BE2C (cell line): Measurements from ENCODE around the gene HACL1.

Experiments used
- DNase-seq: peaks from one replicate; pipeline ENCODE4 v3.0.0-alpha.2; 2020
- H3K27me3 ChIP-seq: fragments of 250-450 bp; sonication (Bioruptor Pico); 2 replicates; pipeline ENCODE4 v1.5.1; 2020; ENCODE audit warnings: mild to moderate bottlenecking
- H3K36me3 ChIP-seq: fragments of 250-450 bp; sonication (Bioruptor Pico); 2 replicates; pipeline ENCODE4 v1.5.1; 2020; ENCODE audit warnings: mild to moderate bottlenecking
- H3K4me1 ChIP-seq: fragments of 250-450 bp; sonication (Bioruptor Pico); 2 replicates; pipeline ENCODE4 v1.5.1; 2020
- H3K4me3 ChIP-seq: 2 replicates; pipeline ENCODE4 v1.5.1; 2011; ENCODE audit warnings: low read depth, low read length
- H3K9me3 ChIP-seq: fragments of 250-450 bp; sonication (Bioruptor Pico); 2 replicates; pipeline ENCODE4 v1.5.1; 2020
- TF ChIP-seq, protein P1 (sequence below): IDR thresholded peaks from 2 replicates; pipeline ENCODE4 v1.5.1; 2012; ENCODE audit warnings: mild to moderate bottlenecking, low read depth, low read length

The HACL1 gene

DNA sequence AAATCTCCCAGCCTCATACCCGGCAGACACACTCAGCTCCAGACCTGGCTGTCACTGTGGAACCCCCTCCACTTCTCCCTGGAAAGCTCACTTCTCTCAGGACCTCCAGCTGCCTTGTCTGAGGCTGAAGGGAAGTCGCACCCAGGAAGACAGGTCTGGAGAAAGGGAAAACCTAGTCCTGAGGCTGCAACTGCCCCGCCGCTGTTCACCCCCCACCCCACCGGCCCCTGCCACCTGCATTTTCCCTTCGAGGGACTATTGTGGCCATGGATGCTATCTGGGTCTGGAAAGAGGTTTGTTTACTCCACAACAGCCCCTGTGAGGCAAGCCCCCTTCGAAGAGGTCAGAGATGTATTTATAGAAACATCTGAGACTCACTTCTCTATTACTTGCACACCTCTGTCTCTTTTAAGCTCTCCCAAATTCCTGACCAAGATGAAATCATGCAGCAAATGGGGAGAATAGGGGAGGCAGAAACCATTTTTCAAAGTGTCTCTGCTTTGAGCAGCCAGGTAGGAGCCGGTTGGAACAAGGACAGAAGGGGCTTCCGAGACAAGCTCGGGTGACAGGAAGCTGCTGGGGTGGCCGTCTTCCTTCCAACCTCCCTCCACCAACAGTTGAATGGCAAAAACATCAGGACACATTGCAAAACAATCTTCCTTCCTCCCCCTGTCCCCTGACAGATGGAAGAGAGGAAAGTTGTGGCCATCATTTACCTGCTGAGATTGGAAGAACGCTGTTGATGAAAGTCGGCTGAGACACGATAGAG, 80.4 kb downstream of the HACL1 start:
- no peaks in the 10 kb centered on the region for H3K36me3 ChIP-seq
- no peaks in the 10 kb centered on the region for H3K9me3 ChIP-seq
- no peak for DNase-seq
- TF ChIP-seq, protein P1, sequence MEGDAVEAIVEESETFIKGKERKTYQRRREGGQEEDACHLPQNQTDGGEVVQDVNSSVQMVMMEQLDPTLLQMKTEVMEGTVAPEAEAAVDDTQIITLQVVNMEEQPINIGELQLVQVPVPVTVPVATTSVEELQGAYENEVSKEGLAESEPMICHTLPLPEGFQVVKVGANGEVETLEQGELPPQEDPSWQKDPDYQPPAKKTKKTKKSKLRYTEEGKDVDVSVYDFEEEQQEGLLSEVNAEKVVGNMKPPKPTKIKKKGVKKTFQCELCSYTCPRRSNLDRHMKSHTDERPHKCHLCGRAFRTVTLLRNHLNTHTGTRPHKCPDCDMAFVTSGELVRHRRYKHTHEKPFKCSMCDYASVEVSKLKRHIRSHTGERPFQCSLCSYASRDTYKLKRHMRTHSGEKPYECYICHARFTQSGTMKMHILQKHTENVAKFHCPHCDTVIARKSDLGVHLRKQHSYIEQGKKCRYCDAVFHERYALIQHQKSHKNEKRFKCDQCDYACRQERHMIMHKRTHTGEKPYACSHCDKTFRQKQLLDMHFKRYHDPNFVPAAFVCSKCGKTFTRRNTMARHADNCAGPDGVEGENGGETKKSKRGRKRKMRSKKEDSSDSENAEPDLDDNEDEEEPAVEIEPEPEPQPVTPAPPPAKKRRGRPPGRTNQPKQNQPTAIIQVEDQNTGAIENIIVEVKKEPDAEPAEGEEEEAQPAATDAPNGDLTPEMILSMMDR, result no peak
- H3K4me1 ChIP-seq, result no peaks in the 10 kb centered on the region; the same call in 1 of the 2 replicates
- H3K4me3 ChIP-seq, result no peak overlapping the region
- no peaks in the 10 kb centered on the region for H3K27me3 ChIP-seq

DNA sequence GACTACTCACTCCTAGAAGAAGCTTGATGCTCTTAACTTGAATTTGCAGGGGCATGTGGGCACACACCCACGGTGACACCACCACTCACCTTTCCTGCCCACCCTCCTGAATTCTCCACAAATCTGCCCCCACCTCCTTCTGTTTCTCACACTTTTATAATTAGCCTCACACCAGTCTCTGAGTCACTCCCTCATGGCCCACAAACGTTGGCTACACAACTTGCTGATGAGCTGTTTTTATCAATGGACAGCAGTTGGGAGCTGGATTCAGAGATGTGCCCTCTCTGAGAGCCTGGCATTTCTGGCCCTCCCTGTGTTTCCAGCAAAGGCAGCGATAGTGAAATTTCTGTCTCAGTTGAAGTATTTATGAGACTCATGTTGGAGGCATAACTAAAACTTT, 81.2 kb downstream of the HACL1 start:
- Histone ChIP-seq H3K4me1 (no peaks in the 10 kb centered on the region), H3K9me3 (no peaks in the 10 kb centered on the region), H3K4me3 (no peak overlapping the region), H3K27me3 (no peaks in the 10 kb centered on the region), H3K36me3 (no peaks in the 10 kb centered on the region)
- TF ChIP-seq, protein P1, result no peak
- DNase-seq, result no peak

DNA sequence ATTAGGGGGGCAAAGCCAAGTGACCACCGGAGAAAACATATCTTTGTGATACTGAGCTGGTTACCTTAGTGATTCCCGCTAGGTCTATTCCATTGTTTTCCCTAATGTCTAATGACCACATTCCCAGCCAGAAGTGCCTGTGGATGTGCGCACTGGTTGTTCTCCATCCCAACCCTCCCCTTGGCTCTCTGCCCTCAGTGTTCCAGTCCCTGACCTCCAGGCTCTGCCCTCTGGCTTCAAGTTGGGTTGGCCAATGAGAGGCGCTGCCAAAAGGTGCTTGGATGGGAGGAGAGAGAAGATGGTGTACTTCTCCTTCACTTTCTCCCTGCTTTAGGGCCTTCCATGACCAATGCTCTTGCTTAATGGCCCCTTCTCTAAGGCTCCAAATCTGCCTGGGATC, 82.3 kb downstream of the HACL1 start:
- no peaks in the 10 kb centered on the region for H3K36me3 ChIP-seq
- TF ChIP-seq, protein P1, result no peak
- H3K4me1 ChIP-seq, result no peaks in the 10 kb centered on the region
- H3K27me3 ChIP-seq, result no peaks in the 10 kb centered on the region
- no peak for DNase-seq
- no peak overlapping the region for H3K4me3 ChIP-seq
- H3K9me3 ChIP-seq, result no peaks in the 10 kb centered on the region

DNA sequence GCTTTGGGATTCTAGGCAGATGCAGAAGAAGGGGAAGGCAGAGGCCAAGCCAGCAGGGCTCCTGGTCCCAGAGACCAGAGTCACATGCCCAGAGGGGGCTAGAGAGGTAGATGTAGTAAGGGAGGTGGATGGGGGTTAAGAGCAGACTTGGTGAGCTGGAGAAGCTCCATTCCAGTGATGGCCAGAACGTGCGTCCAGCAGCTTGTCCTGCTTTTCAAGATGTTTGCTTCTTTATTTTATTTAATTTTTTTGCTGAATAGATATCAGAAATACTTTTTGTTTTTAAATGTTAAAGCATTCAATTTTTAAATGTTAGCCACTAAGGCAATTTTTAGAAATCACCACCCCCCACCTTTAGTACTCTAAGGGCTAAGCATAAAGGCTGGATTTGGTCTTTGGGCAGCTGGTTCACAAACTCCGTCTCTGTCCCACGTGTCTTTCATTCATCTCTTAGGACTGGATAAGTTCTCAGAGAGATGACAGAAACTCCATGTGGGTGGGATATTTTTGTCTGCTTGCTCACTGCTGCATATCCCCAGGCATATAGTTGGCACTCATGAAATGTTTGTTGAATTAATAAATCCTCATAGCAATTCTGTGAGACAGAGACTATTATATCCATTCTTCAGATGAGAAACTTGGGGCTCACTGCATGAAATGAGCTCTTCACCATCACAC, 86.6 kb downstream of the HACL1 start:
- DNase-seq, result no peak
- Histone ChIP-seq H3K9me3 (no peaks in the 10 kb centered on the region), H3K4me1 (no peaks in the 10 kb centered on the region), H3K4me3 (no peak overlapping the region), H3K27me3 (no peaks in the 10 kb centered on the region), H3K36me3 (no peaks in the 10 kb centered on the region)
- TF ChIP-seq, protein P1, result no peak

DNA sequence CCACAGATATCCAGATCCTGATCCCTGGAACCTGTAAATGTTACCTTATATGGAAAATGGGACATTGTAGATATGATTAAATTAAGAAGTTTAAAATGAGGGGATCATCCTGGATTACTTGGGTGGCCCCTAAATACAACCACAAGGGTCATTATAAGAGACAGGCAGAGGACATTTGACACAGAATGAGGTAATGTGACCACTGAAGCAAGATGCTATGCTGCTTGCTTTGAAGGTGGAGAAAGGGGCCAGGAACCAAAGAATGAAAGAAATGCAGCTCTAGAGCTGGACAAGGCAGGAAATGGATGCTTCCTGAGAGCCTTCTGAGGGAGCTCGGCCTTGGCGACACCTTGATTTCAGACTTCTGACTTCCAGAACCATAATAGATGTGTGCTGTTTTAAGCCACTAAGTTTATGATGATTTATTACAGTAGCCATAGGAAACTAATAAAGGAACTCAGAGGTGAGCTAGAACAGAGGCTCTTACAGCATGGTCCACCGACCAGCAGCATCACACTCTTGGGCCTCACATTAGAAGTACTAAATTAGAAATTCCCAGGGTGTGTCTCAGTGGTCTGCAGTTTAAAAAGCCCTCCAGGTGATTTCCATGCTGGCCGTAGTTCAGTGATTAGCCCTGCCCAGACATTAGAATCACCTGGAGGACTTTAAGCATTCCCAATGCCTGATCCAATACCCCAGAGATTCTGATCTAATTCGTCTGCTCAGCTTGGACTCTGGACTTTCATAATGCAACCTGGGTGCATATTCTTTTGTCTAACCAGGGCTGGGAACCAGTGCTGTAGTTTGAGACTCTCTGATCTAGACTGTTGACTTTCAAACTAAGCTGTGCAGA, 87.3 kb downstream of the HACL1 start:
- Histone ChIP-seq H3K4me3 (no peak overlapping the region), H3K27me3 (no peaks in the 10 kb centered on the region), H3K9me3 (no peaks in the 10 kb centered on the region), H3K4me1 (no peaks in the 10 kb centered on the region), H3K36me3 (no peaks in the 10 kb centered on the region)
- DNase-seq, result no peak
- TF ChIP-seq, protein P1, result no peak
